ENCODE measurements around the gene ZNHIT6.

DNA sequence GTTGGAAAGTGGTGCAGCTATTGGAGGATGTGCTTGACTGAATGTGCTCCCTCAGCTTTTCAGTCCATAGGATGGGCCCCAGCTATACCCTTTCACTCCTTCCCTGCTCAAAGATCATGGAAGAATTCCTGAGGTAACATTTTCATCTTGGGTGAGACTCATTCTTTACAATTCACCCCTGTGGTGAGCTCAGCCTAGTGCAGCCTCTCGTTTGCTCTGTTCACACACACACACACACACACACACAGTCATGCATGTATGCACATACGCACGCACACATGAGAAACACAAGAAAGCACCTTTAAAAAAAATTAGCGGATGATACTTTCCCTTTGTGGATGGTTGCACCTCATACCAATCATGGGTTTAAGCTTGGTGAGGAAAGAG is 101.8 kb downstream of the ZNHIT6 start:
- TF ChIP-seq USF1 (IDR thresholded peaks at IDR 0.05; ENCODE audit: borderline replicate concordance, low read depth) (no peak), EZH2phosphoT487 (IDR thresholded peaks at IDR 0.05; ENCODE audit: borderline replicate concordance, low read depth) (no peak), NRF1 (IDR thresholded peaks at IDR 0.05; ENCODE audit: low read depth, low read length) (no peak), POLR2AphosphoS5 (IDR thresholded peaks at IDR 0.05; ENCODE audit: low read depth, low read length) (no peak)
- TF ChIP-seq, protein P1, sequence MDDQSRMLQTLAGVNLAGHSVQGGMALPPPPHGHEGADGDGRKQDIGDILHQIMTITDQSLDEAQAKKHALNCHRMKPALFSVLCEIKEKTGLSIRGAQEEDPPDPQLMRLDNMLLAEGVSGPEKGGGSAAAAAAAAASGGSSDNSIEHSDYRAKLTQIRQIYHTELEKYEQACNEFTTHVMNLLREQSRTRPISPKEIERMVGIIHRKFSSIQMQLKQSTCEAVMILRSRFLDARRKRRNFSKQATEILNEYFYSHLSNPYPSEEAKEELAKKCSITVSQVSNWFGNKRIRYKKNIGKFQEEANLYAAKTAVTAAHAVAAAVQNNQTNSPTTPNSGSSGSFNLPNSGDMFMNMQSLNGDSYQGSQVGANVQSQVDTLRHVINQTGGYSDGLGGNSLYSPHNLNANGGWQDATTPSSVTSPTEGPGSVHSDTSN (IDR thresholded peaks at IDR 0.05): no peak
- TF ChIP-seq, protein P2, sequence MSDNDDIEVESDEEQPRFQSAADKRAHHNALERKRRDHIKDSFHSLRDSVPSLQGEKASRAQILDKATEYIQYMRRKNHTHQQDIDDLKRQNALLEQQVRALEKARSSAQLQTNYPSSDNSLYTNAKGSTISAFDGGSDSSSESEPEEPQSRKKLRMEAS (IDR thresholded peaks at IDR 0.05; ENCODE audit: low read depth): no peak
- TF ChIP-seq, protein P3, sequence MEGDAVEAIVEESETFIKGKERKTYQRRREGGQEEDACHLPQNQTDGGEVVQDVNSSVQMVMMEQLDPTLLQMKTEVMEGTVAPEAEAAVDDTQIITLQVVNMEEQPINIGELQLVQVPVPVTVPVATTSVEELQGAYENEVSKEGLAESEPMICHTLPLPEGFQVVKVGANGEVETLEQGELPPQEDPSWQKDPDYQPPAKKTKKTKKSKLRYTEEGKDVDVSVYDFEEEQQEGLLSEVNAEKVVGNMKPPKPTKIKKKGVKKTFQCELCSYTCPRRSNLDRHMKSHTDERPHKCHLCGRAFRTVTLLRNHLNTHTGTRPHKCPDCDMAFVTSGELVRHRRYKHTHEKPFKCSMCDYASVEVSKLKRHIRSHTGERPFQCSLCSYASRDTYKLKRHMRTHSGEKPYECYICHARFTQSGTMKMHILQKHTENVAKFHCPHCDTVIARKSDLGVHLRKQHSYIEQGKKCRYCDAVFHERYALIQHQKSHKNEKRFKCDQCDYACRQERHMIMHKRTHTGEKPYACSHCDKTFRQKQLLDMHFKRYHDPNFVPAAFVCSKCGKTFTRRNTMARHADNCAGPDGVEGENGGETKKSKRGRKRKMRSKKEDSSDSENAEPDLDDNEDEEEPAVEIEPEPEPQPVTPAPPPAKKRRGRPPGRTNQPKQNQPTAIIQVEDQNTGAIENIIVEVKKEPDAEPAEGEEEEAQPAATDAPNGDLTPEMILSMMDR (IDR thresholded peaks at IDR 0.05): no peak

Measured in SK-N-SH (cell line).